ENCODE measurements around the gene DBN1. TPM values are rescaled to one million over a fixed set of nuclear protein-coding genes. Genes with fewer than 3 reads are reported as not detected.

The DBN1 gene
- total and polyA plus RNA-seq, 9 of the 15 experiments (the other 6 are each of a cell fraction or from before 2014, with no cell fraction given), result 0.25 to 87.2 (median 27.9) TPM

- no peak for TF ChIP-seq RREB1 (CRISPR knock-in tag; IDR thresholded peaks at IDR 0.05)
- no peak for TF ChIP-seq EHMT2 (IDR thresholded peaks at IDR 0.05)
- no peak for TF ChIP-seq MITF (IDR thresholded peaks at IDR 0.05)
- TF ChIP-seq PHF21A (IDR thresholded peaks at IDR 0.05; ENCODE audit: borderline replicate concordance, low read depth), result no peak
- no peak for TF ChIP-seq SIN3B (IDR thresholded peaks at IDR 0.05; ENCODE audit: low read depth)
- TF ChIP-seq KDM5B (IDR thresholded peaks at IDR 0.05; ENCODE audit: insufficient replicate concordance, low read depth, low read length), result no peak
- TF ChIP-seq ZBTB40 (IDR thresholded peaks at IDR 0.05), result no peak
- no peak for TF ChIP-seq ZBTB40 (CRISPR knock-in tag; IDR thresholded peaks at IDR 0.05)
- no peak for TF ChIP-seq FOXJ3 (CRISPR knock-in tag; IDR thresholded peaks at IDR 0.05)
- TF ChIP-seq ZNF655 (CRISPR knock-in tag; IDR thresholded peaks at IDR 0.05), result no peak
Measured at GRCh38 chr5:177508837-177509236, 35.4 kb upstream of the DBN1 start (continued).

All from K562 (cell line).